SU-DHL-6 (cell line): Measurements from ENCODE around the gene FBN2.

Source experiments
- H2AFZ ChIP-seq: fragments of 200-600 bp; sonication (generic); 2 replicates; pipeline ENCODE4 v1.6.1; 2014; ENCODE audit warnings: low read depth, mild to moderate bottlenecking, moderate library complexity, mixed read lengths, antibody characterized with exemption, low read length; ENCODE audit not compliant: severe bottlenecking
- H3F3A ChIP-seq: fragments of 200-600 bp; shearing (Covaris generic); 2 replicates; pipeline ENCODE4 v1.6.0; 2016; ENCODE audit warnings: antibody characterized with exemption, mild to moderate bottlenecking; ENCODE audit not compliant: insufficient read depth
- H3K27ac ChIP-seq: fragments of 200-600 bp; sonication (generic); 2 replicates; pipeline ENCODE4 v1.5.1; 2016; ENCODE audit warnings: low read depth, mild to moderate bottlenecking, low read length, moderate library complexity, mixed read lengths
- H3K27me3 ChIP-seq: fragments of 200-600 bp; sonication (generic), shearing (Covaris generic); 2 replicates; pipeline ENCODE4 v1.6.0; 2014; ENCODE audit warnings: mild to moderate bottlenecking, low read length
- H3K36me3 ChIP-seq: fragments of 200-600 bp; sonication (generic); 2 replicates; pipeline ENCODE4 v1.6.1; 2014; ENCODE audit warnings: mild to moderate bottlenecking, low read length, mixed read lengths
- H3K4me2 ChIP-seq: fragments of 300-600, 200-600 bp; shearing (Covaris generic), sonication (generic); 2 replicates; pipeline ENCODE4 v1.6.0; 2014; ENCODE audit warnings: low read length, low read depth, mild to moderate bottlenecking; ENCODE audit not compliant: poor library complexity, severe bottlenecking
- H3K4me3 ChIP-seq: fragments of 200-600 bp; sonication (generic); 2 replicates; pipeline ENCODE4 v1.5.1; 2014; ENCODE audit warnings: antibody characterized with exemption, low read length, mild to moderate bottlenecking, mixed read lengths; ENCODE audit not compliant: insufficient read depth, poor library complexity, severe bottlenecking
- H3K79me2 ChIP-seq: fragments of 200-600 bp; sonication (generic); 2 replicates; pipeline ENCODE4 v1.6.1; 2014; ENCODE audit warnings: mild to moderate bottlenecking, low read length, moderate library complexity; ENCODE audit not compliant: insufficient read depth
- H3K9ac ChIP-seq: fragments of 200-600 bp; sonication (generic); 2 replicates; pipeline ENCODE4 v1.7.0; 2014; ENCODE audit warnings: mild to moderate bottlenecking, low read length
- H3K9me2 ChIP-seq: fragments of 200-600 bp; sonication (generic); replicated peaks from 2 replicates; pipeline ENCODE4 v1.6.1; 2014; ENCODE audit warnings: low read length; ENCODE audit not compliant: insufficient read depth
- H3K9me3 ChIP-seq: fragments of 200-600 bp; sonication (generic); 2 replicates; pipeline ENCODE4 v1.6.1; 2014; ENCODE audit warnings: low read length, mixed read lengths; ENCODE audit not compliant: insufficient read depth
- H4K20me1 ChIP-seq: fragments of 200-600 bp; sonication (generic); 2 replicates; pipeline ENCODE4 v1.6.1; 2014; ENCODE audit warnings: low read depth, mild to moderate bottlenecking, antibody characterized with exemption, low read length, moderate library complexity, mixed read lengths
- CTCF ChIP-seq: fragments of 200-600 bp; sonication (generic); IDR thresholded peaks from one replicate; pipeline ENCODE4 v1.5.1; 2017; ENCODE audit warnings: antibody characterized with exemption, mild to moderate bottlenecking, low read length, moderate library complexity; ENCODE audit not compliant: insufficient read depth, poor library complexity, severe bottlenecking
- EZH2phosphoT487 ChIP-seq: fragments of 200-600 bp; sonication (generic), shearing (Covaris generic); conservative IDR thresholded peaks from 2 replicates; pipeline ENCODE4 v1.6.1; 2018; ENCODE audit warnings: mild to moderate bottlenecking, antibody characterized with exemption, low read length, moderate library complexity, mixed read lengths

The FBN2 gene

DNA sequence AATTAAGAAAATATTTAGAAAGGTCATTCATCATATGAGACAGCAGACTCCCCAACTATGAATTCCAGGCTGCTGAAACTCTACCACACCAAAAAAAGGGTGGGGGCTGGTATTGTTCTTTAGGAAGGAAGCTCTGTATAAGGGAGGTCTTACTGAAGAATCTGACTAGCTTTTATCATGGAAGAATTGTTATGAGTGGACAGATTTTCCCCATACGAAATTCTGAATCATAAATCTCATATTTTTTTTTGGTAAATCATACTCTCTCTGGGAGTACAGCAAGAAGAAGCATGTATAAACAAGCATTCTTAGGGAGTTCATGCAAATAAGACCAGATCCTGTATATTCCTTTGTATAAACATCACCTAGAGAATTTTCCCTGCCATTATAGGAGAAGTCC is 234.5 kb downstream of the FBN2 start:
- H3K4me2 ChIP-seq: no peak overlapping the region
- H3K79me2 ChIP-seq: no peaks in the 10 kb centered on the region
- no peaks in the 10 kb centered on the region; the same call in 1 of the 2 replicates for H3K27me3 ChIP-seq
- no peak overlapping the region for H3K27ac ChIP-seq
- no peaks in the 10 kb centered on the region for H3K36me3 ChIP-seq
- no peak for TF ChIP-seq CTCF
- TF ChIP-seq EZH2phosphoT487: no peak
- no peak overlapping the region for H3K4me3 ChIP-seq
- H2AFZ ChIP-seq: no peak overlapping the region
- no peaks in the 10 kb centered on the region for H4K20me1 ChIP-seq
- no peak overlapping the region for H3K9ac ChIP-seq
- H3K9me3 ChIP-seq: no peaks in the 10 kb centered on the region
- H3K9me2 ChIP-seq: no peaks in the 10 kb centered on the region
- no peaks in the 10 kb centered on the region for H3F3A ChIP-seq

- H2AFZ ChIP-seq: no peak overlapping the region
- no peaks in the 10 kb centered on the region for H3K9me3 ChIP-seq
- H3K4me3 ChIP-seq: no peak overlapping the region
- no peaks in the 10 kb centered on the region for H3K79me2 ChIP-seq
- H3K27ac ChIP-seq: no peak overlapping the region
- H3F3A ChIP-seq: no peaks in the 10 kb centered on the region
- no peak overlapping the region for H3K4me2 ChIP-seq
- H3K36me3 ChIP-seq: no peaks in the 10 kb centered on the region
- no peaks in the 10 kb centered on the region for H4K20me1 ChIP-seq
- H3K27me3 ChIP-seq: no peaks in the 10 kb centered on the region; the same call in 1 of the 2 replicates
- H3K9ac ChIP-seq: no peak overlapping the region
- TF ChIP-seq CTCF (no peak), EZH2phosphoT487 (no peak)
- no peaks in the 10 kb centered on the region for H3K9me2 ChIP-seq
Observed at GRCh38 chr5:128300181-128300580, 237.9 kb downstream of the FBN2 start.

- no peak overlapping the region for H3K9ac ChIP-seq
- H2AFZ ChIP-seq: no peak overlapping the region
- H3K79me2 ChIP-seq: no peaks in the 10 kb centered on the region
- no peak for TF ChIP-seq EZH2phosphoT487
- no peak for TF ChIP-seq CTCF
- H3K4me3 ChIP-seq: no peak overlapping the region
- no peaks in the 10 kb centered on the region for H3F3A ChIP-seq
- no peak overlapping the region for H3K4me2 ChIP-seq
- H3K9me3 ChIP-seq: no peaks in the 10 kb centered on the region
- H3K9me2 ChIP-seq: no peaks in the 10 kb centered on the region
- H3K27ac ChIP-seq: no peak overlapping the region
- no peaks in the 10 kb centered on the region for H3K36me3 ChIP-seq
- H4K20me1 ChIP-seq: no peaks in the 10 kb centered on the region
- H3K27me3 ChIP-seq: no peaks in the 10 kb centered on the region
Observed at GRCh38 chr5:128290152-128290858, 247.7 kb downstream of the FBN2 start.
